HG02852 (cell line): ENCODE results near the gene IL6R.

Source experiments
- ATAC-seq: cut with Tn5 transposase; IDR thresholded peaks from one replicate; pipeline ENCODE4 v1.9.1; 2021; ENCODE audit warnings: mild to moderate bottlenecking, moderate library complexity; ENCODE audit not compliant: unreplicated experiment

Gene IL6R

DNA sequence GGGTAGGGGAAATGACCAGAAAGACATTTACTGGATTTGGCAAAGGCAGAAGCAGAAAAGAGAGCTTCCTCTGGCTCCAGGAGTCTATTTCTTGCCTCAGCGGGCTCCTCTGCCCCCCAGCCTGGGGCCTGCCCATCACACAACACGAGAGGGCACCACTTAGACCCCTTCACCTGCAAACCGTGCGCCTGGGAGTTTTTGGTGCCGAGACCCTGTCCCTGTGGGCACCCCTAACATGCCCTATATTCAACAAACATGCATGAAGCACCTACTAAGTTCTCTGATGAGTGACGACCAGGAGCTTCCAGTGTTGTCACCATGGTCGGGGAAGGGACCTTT, 18.8 kb downstream of the IL6R start:
- ATAC-seq = no peak

DNA sequence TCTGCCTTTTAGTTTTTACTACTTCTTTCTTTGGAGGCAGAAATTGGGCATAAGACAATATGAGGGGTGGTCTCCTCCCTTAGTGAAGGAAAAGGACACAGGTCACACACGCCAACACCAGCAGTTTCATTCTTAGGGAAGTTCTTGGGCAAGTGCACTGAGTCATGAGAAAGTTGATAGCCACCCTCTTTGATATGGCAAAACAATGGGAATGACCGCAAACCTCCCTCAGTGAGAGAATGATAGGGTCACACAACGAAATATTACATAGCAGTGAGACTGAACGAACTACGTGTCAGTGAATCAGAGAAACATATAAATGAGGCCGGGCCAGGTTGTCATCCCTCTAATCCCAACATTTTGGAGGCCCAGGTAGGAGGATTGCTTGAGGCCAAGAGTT, 20.0 kb downstream of the IL6R start:
- no peak for ATAC-seq

DNA sequence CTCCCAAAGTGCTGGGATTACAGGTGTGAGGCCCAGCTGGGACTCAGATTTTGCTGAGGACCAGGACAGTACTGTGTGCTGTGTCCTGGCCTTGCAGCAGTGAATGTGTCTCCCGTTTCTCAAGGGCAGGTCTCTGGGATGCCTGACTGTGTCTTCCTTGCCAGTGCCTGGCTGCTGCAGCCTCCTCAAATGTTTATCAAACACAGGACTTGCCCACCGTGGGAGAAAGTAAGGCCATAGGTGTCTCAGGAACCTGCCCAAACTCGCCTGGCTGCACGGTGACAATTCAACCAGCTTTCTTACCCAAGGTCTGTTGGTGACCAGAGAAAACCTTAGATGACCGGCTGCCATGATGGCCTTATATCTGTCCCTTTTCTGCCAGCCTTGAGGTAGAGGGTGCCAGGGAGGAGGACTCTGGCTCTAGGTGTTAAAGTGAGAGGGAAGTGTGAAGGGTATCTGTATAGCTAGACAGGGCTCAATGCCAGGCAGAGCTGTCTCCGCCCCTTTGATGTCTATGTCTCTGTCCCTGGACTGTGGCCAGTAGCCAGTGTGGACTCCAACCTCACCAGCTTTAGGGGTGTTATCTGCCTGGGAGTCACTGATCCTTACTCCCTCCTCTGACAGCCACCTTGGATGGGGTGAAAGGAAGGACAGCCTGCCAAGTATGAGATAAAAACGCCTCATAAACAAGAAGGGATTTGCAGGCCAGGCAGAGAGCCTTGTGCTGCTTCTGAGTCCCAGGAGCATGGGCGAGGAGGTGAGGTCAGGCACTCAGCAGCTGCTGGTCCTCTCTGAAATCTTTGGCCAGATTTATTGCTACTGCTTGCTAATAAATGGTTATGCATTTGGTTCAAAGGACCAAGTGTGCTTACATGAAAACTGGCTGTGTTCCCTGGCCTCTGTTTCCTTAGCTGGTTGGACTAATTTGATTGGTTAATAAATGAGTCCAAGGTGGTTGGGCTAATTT, 22.3 kb downstream of the IL6R start:
- ATAC-seq = no peak

DNA sequence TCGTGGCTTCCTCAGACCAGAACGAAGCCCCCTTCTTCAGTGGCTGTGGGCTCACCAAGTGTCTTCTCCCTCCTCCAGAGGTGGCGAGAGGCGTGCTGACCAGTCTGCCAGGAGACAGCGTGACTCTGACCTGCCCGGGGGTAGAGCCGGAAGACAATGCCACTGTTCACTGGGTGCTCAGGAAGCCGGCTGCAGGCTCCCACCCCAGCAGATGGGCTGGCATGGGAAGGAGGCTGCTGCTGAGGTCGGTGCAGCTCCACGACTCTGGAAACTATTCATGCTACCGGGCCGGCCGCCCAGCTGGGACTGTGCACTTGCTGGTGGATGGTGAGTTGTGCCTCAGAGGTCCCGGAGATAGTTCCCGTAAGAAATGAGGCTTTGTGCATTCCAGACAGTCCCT, 24.0 kb downstream of the IL6R start:
- ATAC-seq = no peak

DNA sequence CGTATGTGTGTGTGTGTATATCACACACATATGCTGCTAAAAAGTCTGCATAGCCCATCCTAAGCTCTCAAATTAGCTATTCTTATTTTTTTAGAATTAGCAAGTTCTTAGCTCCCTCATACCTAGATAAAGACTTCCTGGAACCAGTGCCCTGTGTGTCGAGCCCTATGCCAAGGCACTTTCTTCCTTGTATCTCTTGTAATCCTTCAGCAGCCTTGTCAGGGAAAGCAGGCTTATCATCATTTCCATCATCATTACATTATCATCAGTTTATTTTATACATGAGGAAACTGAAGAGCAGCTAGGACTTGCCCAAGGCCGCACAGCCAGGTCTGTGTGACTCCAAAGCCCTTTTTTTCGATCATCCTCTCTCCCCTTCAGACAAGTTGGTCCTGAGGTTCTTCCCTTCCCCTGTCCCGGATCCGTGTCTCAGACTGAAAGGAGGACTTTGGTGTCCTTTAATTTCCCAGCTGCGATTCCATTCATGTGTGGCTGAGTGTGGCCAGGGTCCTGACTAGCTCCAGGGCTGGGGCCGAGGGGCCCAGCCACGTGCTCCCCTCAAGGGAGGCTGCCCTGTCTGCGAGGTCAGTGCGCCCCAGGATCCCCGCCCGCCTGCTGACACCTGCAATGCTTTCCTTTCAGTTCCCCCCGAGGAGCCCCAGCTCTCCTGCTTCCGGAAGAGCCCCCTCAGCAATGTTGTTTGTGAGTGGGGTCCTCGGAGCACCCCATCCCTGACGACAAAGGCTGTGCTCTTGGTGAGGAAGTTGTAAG, 24.9 kb downstream of the IL6R start:
- ATAC-seq = no peak

DNA sequence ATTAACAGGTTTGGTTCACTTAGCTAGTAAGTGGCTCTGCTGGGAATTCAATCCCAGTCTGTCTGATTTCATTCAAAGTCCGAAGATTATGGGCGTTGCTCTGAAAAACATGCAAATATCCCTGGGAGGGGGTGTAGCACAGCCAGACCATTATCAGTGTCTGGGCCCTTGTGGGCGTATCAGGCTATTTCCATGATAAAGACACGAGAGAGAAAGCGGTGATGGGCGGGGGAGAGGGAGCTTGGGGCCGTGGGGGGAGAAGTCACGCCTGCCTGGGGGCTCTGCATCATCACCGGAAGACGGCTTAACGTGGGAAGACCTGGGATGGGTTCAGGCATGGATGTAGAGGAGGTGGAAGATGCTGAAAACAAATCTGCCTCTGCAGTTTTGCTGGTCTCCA, 25.8 kb downstream of the IL6R start:
- ATAC-seq = no peak

DNA sequence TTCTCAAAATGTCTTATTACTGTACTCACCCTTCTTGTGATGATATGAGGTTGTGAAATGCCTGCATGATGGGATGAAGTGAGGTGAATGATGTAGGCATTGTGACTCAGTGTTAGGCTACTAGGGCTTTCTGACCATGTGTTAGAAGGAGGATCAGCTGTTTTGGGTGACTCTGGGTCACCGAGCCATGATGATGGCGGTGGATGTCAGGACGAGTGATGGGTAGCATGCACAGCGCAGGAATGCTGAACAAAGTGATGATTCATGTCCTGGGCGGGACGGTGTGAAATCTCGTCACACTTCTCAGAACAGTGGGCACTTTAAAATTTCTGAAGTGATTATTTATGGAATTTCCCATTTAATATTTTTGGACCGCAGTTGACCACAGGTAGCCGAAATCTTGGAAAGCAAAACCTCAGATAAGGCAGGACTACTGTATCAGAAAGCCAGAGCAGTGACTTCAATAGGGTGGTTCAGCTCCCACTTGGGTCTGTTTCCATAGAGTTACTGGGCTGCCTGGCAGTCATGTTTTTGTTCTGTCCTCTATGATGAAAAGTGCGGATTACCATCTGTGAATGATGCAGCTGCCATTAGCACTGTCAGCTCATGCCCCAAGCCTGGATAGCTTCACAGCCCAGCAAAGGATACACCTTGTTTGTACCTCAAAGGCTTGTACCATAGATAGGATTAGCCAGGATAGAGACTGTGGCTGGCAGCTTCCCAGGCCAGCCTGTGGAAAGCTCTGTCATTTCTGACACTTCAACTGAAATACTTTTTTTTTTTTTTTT, 26.6 kb downstream of the IL6R start:
- ATAC-seq = no peak

DNA sequence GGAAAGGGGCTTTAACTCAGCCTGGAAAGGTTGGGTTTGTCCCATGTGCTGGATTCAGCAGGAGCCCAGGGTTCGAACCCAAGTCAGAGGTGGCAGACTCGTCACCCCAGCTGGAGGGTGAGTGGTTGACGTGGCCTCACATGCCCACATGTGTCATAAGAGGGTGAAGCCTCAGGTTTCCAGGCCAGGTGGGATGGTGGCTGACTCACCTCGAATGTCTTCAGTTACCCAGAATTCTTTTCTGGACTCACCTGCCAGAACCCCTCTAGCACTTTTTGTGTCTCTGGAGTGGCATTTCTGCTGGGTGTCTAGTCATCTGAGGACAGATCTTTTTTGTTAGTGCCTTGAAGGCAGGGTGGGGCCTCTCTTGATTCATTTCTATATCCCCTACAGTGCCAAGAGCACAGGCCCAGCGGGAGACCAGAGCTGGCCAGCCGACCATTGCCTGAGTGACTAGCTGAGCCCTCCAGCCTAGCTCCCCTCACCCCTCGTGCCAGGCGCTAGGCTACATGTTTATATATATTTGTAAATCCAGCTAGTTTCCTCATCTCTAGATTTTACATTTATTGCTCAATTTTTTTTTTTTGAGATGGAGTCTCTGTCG, 28.1 kb downstream of the IL6R start:
- ATAC-seq = no peak

DNA sequence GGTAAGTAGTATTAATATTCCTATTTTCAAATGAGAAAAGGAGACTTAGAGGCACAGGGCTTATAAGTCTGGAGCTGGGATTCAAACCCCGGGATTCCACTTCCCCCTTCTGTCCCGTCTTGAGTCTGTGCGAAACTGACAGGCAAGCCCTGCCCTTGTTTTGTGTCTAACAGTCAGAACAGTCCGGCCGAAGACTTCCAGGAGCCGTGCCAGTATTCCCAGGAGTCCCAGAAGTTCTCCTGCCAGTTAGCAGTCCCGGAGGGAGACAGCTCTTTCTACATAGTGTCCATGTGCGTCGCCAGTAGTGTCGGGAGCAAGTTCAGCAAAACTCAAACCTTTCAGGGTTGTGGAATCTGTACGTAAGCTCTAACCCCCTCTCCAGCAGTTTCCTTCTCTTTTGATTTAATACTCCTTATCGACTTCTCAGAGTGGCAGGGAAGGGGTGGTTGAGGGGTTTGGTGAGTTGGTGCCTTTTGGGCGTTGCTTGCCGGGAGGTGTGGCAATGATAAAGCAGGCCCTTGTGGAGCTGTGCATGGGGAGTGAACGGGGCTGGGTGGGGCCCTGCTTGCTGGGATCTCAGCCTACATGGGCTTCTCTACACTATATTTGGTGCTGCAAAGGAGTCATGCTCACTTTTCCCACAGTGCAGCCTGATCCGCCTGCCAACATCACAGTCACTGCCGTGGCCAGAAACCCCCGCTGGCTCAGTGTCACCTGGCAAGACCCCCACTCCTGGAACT, 29.4 kb downstream of the IL6R start:
- no peak for ATAC-seq

DNA sequence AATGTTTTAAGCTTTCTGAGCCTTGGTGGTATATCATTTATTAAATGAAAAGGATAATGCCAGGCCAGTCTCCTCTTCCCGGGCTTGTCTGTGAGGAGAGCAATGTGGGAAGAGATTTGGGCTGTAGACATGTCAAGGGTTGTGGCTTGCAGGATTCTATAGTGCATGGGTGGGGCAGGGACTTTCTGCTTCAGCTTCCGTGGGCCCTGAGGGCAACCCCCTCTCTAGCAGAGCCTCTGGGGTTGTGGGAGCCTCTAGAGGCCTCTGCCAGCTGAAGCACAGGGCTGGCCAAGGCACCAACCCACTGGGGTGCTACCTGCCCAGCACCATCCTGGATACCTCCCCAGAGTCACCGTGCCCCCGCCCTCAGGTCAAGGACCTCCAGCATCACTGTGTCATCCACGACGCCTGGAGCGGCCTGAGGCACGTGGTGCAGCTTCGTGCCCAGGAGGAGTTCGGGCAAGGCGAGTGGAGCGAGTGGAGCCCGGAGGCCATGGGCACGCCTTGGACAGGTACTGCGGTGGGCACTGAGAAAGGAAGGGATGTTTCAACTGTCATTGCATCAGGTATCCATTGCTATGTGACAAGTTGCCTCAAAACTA, 30.6 kb downstream of the IL6R start:
- ATAC-seq = no peak

DNA sequence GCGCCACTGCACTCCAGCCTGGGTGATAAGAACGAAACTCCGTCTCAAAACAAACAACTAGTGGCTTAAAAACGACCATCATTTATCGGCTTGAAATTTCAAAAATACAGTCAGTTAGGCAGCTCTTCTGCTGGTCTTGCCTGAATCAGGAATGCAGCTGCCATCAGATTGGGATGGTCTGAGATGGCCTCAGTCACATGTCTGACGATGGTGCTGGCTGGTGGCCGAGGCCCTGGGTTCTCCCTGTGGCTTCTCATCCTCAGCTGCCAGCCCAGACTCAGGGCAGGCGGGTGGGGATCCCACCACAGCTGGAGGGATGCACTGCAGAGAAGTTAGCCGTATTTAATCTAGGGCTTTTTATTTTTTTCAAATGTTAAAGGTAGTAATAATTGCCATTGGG, 31.3 kb downstream of the IL6R start:
- no peak for ATAC-seq

DNA sequence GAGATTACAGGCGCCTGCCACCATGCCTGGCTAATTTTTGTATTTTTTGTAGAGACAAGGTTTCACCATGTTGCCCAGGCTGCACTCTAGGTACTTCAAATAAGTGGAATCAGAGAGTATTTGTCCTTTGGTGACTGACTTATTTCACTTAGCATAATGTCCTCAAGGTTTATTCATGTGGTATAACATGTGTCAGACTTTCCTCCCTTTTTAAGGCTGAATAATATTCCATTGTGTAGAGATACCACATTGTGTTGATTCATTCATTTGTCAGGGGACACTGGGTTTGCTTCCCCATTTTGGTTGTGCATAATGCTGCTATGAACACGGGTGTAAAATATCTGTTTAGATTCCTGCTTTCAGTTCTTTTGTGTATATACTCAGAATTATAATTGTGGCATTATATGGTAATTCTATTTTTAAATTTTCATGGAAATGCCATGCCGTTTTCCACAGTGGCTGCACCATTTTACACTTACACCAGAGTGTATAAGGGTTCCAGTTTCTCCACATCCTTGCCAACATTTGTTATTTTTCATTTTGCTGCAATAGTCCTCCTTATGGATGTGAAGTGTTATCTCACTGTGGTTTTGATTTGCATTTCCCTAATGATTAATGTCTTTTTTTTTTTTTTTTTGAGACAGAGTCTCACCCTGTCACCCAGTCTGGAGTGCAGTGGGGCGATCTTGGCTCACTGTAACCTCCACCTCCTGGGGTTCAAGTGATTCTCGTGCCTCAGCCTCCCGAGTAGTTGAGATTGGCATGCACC, 35.1 kb downstream of the IL6R start:
- ATAC-seq = no peak

DNA sequence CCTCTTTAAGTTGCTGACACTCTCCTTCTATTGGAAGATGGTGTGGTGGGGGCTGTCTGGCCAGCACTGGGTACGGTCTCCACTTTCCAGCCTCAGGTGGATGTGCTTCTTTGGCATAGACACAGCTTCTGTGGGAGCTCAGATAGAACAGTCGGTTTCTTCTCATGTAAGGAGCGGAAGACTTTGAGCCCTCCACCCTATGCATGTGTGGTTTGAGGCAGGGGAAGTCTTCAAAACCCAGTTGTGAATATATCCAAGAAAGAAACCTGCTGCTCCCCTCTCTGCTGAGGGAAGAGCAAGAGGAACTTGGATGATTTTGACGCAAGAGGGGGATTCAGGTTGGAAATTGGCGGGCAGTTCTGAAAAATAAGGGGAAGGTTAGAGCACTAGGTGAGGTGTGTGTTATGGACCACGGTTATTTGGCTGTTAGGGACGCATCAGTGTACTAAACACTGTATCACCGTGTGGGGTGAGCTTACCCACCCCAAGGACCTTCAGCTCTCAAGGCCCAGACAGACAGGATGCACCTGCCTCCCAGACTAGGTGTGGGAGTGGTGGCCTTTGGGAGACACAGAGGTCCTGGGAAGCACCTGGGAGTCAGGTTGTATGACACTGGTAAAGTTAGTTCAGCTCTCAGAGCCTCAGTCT, 36.2 kb downstream of the IL6R start:
- no peak for ATAC-seq

DNA sequence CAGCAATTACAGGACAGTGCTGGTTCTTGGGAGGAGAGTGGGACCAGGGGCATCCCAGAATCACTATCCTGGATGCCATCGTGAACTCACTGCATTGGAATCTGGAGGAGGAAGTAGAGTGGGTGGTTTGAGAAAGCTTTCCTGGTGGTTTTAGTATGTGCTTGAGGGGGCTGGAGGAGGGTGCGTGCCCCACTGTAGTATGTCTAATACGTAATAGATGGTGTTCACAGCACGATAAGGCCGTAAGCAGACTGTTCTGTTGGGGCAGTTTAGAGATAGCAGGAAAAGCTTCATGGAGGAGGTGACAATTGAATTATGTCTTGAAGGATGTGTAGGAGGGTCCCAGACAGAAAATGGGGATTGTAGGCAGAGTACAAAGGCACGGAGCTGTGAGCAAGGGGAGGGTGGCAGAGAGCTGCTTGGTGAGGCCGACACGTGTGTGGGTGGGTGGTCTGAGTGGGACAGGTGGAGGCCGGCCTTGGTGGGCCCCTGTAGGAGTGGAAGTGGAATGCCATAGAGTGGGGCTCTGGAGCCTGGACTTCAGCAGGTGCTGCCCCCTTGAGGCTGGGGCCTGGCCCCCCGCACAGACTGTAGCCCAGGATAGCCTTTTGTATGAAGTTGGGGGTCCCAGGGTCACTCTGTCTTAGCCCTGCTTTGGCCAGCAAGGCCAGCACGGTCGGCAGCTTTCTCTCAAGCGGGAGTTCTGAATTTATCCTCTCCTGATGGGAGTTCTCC, 37.0 kb downstream of the IL6R start:
- ATAC-seq = no peak

DNA sequence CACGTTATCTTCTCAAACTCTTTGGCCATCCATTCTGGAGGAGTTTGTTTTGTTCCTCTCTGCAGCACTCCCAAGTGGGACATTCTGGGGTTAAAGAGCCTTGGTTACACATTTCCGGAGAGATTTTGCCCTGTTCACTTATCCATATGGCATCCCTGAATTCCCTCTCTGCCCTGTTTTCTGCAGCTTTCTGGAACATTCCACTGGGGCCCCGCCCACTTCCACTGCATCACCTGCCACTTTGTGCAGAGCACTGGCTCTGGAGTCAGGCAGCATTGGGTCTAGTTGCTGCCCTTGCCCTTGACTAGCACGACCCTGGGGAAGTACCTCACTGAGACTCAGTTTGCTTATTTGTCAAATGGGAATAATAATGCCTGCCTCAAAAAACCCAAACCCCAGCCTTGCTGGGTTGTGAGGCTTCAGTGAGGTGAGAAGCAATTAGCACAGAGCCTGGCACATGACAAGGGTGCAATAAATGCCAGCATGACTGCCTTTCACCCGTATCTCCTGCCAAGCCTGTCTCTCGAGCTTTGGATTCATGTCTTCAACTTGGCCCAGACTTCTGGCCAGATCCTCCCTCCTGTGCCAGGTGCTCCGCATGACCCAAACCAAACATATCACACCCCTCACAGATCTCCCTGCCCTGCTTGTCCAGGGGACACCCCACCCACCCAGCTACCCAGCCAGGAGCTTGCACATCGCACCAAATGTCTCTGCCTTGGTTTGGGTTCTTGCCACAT, 38.3 kb downstream of the IL6R start:
- no peak for ATAC-seq

DNA sequence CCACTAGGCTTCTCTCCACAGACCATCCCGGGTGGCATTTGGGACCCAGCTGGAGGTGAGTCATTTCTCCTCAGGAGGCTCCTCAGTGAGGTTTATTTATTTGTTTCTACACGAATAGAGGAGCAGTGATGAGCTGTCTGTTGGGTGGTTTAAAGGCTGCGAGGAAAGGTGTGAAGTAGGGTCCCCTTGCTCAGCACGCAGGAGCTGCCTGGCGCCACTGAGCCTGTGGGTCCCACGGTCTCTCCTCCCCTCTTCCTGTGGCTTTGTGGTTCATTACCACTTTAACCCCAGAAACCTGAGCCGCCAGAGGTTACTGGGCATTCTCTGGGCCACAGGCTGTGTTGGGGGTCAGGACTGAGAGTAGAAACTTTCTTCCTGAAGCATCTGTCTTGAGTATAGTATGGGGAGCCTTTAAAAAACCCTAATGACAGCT, 39.9 kb downstream of the IL6R start:
- peak; percentile 82 for ATAC-seq

DNA sequence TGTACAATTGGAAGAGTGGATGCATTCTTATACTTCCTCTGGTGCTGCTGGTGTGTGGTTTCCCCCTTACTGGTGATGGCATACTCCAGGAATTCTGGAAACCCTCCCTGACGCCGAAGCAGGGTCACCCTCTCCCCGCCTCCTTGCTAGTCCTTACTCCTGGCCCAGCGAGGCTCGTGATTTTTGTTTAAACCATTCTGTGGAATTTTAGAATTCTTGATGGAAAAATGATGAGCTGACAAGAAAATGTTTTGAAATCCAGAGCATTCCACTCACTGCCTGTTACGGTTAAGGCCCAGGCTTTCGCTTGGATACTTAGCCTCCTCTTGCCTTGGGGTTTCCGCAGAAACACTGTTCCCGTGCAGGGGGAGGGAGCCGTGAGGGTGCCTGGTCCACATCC, 41.1 kb downstream of the IL6R start:
- ATAC-seq = no peak
